NT2/D1 (cell line): ENCODE data around the gene DUSP5.

Source experiments
- DNase-seq: peaks from one replicate; pipeline ENCODE4 v3.0.0-alpha.2; 2011; ENCODE audit warnings: low read depth, low spot score
- H3K27me3 ChIP-seq: 2 replicates; pipeline ENCODE4 v1.6.0; 2011; ENCODE audit warnings: mild to moderate bottlenecking; ENCODE audit not compliant: insufficient read length, insufficient read depth
- H3K36me3 ChIP-seq: 2 replicates; pipeline ENCODE4 v1.6.1; 2011; ENCODE audit warnings: mild to moderate bottlenecking, low read length, mixed read lengths; ENCODE audit not compliant: insufficient read depth, insufficient read length
- H3K4me1 ChIP-seq: 2 replicates; pipeline ENCODE4 v1.5.1; 2011; ENCODE audit not compliant: insufficient read depth, insufficient read length
- H3K4me3 ChIP-seq: 2 replicates; pipeline ENCODE4 v1.5.1; 2011; ENCODE audit warnings: low read depth; ENCODE audit not compliant: insufficient read length
- H3K9ac ChIP-seq: 2 replicates; pipeline ENCODE4 v1.6.0; 2011; ENCODE audit warnings: low read depth; ENCODE audit not compliant: insufficient read length
- H3K9me3 ChIP-seq: 2 replicates; pipeline ENCODE4 v1.5.1; 2011; ENCODE audit warnings: mild to moderate bottlenecking, low read length; ENCODE audit not compliant: insufficient read depth
- SUZ12 ChIP-seq: IDR thresholded peaks from 2 replicates; pipeline ENCODE4 v1.6.1; 2011; ENCODE audit not compliant: insufficient read length, insufficient read depth; ENCODE audit errors: extremely low read depth
- YY1 ChIP-seq: IDR thresholded peaks from 2 replicates; pipeline ENCODE4 v1.6.1; 2011; ENCODE audit not compliant: insufficient read length, insufficient read depth
- ZNF274 ChIP-seq: IDR thresholded peaks from 2 replicates; pipeline ENCODE4 v1.6.1; 2011; ENCODE audit warnings: mild to moderate bottlenecking, low read depth, low read length

The DUSP5 gene

DNA sequence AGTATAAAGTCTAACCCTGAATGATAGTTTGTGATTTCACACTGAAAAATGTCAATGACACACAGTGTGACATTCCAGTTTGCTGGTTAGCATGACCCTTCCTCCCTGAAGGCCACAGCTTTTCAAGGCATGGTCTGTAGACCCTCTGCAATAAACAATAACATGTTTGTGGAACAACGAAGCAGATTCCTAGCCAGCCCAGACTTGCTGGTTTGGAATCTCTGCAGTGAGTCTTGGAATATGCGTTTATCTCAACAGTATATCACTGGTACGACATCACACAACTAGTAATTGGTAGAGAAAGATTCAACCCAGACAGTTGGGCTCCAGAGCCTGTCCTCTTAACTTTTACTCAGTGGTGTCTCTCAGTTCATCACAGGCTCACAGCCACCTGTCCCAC is 23.7 kb upstream of the DUSP5 start:
- DNase-seq: no peak
- Histone ChIP-seq H3K36me3 (no peaks in the 10 kb centered on the region), H3K4me1 (peaks cover 4% of the 10 kb centered on the region), H3K9me3 (no peaks in the 10 kb centered on the region), H3K27me3 (no peaks in the 10 kb centered on the region), H3K9ac (no peak overlapping the region), H3K4me3 (no peak overlapping the region)
- TF ChIP-seq YY1: no peak
- TF ChIP-seq SUZ12: no peak
- no peak for TF ChIP-seq ZNF274

GRCh38 chr10:110474826-110475225 is 22.9 kb upstream of the DUSP5 start:
- Histone ChIP-seq H3K4me3 (no peak overlapping the region), H3K4me1 (peaks cover 4% of the 10 kb centered on the region), H3K9me3 (no peaks in the 10 kb centered on the region), H3K36me3 (no peaks in the 10 kb centered on the region), H3K9ac (no peak overlapping the region), H3K27me3 (no peaks in the 10 kb centered on the region)
- TF ChIP-seq YY1 (no peak), SUZ12 (no peak), ZNF274 (no peak)
- no peak for DNase-seq

GRCh38 chr10:110475722-110476515 is 21.8 kb upstream of the DUSP5 start:
- Histone ChIP-seq H3K27me3 (no peaks in the 10 kb centered on the region), H3K36me3 (no peaks in the 10 kb centered on the region), H3K4me3 (no peak overlapping the region), H3K9me3 (no peaks in the 10 kb centered on the region), H3K4me1 (peaks cover 4% of the 10 kb centered on the region), H3K9ac (no peak overlapping the region)
- TF ChIP-seq YY1 (no peak), SUZ12 (no peak), ZNF274 (no peak)
- no peak for DNase-seq

DNA sequence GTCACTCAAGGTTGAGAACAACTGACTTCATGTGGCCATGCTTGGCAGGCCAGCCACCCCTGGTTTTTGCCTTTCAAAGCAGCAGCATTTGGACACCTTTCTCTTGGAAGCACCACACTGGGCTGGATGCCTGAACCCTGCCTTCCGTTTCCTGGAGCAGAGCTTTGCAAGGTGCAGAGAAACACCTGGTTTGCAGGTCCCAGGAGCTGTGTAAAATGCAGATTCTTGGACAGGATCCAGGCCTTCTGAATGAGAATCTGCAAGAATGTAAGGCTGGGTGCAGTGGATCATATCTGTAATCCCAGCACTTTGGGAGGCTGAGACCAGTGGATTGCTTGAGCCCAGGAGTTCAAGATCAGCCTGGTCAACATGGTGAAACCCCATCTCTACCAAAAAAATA is 18.0 kb upstream of the DUSP5 start:
- TF ChIP-seq YY1 (no peak), ZNF274 (no peak), SUZ12 (no peak)
- H3K9ac ChIP-seq: no peak overlapping the region
- H3K4me3 ChIP-seq: no peak overlapping the region
- no peaks in the 10 kb centered on the region for H3K27me3 ChIP-seq
- DNase-seq: no peak
- peaks cover 3% of the 10 kb centered on the region for H3K4me1 ChIP-seq
- no peaks in the 10 kb centered on the region for H3K9me3 ChIP-seq
- H3K36me3 ChIP-seq: no peaks in the 10 kb centered on the region

- no peak for TF ChIP-seq ZNF274
- TF ChIP-seq YY1: no peak
- TF ChIP-seq SUZ12: no peak
- no peaks in the 10 kb centered on the region for H3K9me3 ChIP-seq
- no peaks in the 10 kb centered on the region for H3K36me3 ChIP-seq
- H3K4me1 ChIP-seq: no peaks in the 10 kb centered on the region
- H3K4me3 ChIP-seq: no peak overlapping the region
- H3K27me3 ChIP-seq: no peaks in the 10 kb centered on the region
- DNase-seq: no peak
- no peak overlapping the region for H3K9ac ChIP-seq
Measured at GRCh38 chr10:110480387-110480786, 17.3 kb upstream of the DUSP5 start.

- no peaks in the 10 kb centered on the region for H3K27me3 ChIP-seq
- no peaks in the 10 kb centered on the region for H3K9me3 ChIP-seq
- no peak overlapping the region for H3K4me3 ChIP-seq
- H3K36me3 ChIP-seq: no peaks in the 10 kb centered on the region
- DNase-seq: no peak
- H3K9ac ChIP-seq: no peak overlapping the region
- TF ChIP-seq YY1 (no peak), ZNF274 (no peak), SUZ12 (no peak)
- no peaks in the 10 kb centered on the region for H3K4me1 ChIP-seq
Measured at GRCh38 chr10:110481919-110482318, 15.8 kb upstream of the DUSP5 start.

DNA sequence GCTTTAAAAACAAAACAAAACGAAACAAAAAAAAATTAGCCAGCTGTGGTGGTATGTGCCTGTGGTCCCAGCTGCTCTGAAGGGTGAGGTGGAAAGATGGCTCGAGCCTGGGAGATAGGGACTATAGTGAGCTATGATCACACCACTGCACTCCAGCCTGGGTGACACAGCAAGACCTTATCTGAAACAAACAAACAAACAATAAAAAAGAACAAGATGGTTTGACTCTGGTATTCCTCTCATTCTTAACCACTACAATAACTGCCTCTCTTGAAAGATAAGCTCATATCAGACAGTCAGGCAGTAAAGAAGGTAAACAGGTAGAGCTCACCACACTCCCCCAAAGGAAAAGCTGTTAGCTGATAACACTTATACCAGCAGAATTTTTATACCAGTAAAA is 14.1 kb upstream of the DUSP5 start:
- Histone ChIP-seq H3K9ac (no peak overlapping the region), H3K4me1 (peaks cover 3% of the 10 kb centered on the region), H3K27me3 (no peaks in the 10 kb centered on the region), H3K4me3 (no peak overlapping the region), H3K9me3 (no peaks in the 10 kb centered on the region), H3K36me3 (no peaks in the 10 kb centered on the region)
- DNase-seq: no peak
- TF ChIP-seq ZNF274 (no peak), SUZ12 (no peak), YY1 (no peak)

GRCh38 chr10:110485541-110485940 is 12.2 kb upstream of the DUSP5 start:
- no peaks in the 10 kb centered on the region for H3K36me3 ChIP-seq
- H3K9me3 ChIP-seq: no peaks in the 10 kb centered on the region
- H3K27me3 ChIP-seq: no peaks in the 10 kb centered on the region
- TF ChIP-seq YY1: no peak
- no peak for TF ChIP-seq ZNF274
- TF ChIP-seq SUZ12: no peak
- no peak overlapping the region for H3K9ac ChIP-seq
- no peak for DNase-seq
- H3K4me1 ChIP-seq: peaks cover 3% of the 10 kb centered on the region
- H3K4me3 ChIP-seq: no peak overlapping the region
